ENCODE measurements around the gene ZNF33B.

DNA sequence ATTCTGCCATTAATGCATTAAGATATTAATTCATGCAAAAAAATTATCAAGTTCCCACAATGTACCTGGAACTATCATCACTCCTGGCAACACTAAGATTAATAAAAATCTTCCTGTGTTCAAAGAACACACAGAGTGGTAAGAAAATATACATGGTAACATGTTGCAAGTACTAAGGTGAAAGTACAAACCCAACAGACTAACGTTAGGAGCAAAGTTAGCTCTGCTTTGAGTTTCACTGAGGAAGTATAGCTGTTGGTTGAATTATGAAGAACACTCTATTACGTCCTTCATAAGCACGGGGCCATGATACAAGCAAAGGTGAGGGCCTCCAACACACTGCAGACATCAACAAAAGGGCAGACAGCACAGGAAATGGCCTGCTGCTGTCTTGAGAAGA lies 5.8 kb downstream of the ZNF33B start:
- TF ChIP-seq EZH2phosphoT487 (IDR thresholded peaks at IDR 0.05; ENCODE audit: low read depth, severe bottlenecking, unreplicated experiment) (no peak), CTCF (IDR thresholded peaks at IDR 0.05; ENCODE audit: poor library complexity) (no peak)

Data from hepatocyte (in vitro differentiated cells).